Stimulated activated CD4-positive, alpha-beta T cell treated with anti-CD3 and anti-CD28 coated beads, Interleukin-15, amount 100 ng/mL, for 48 hours (primary cell): ENCODE results near the gene AKR7A3.
"Not testable (repeated sequence)": the region's sequence is repeated elsewhere in the genome, so short reads cannot be mapped to it uniquely, and the experiment has no call there.

ENCODE experiments used
- DNase-seq, 2 donors: peaks; one replicate each; pipeline ENCODE4 v3.0.0-alpha.2; 2020; ENCODE audit warnings: low read depth in 2 of 2

AKR7A3 gene

DNA sequence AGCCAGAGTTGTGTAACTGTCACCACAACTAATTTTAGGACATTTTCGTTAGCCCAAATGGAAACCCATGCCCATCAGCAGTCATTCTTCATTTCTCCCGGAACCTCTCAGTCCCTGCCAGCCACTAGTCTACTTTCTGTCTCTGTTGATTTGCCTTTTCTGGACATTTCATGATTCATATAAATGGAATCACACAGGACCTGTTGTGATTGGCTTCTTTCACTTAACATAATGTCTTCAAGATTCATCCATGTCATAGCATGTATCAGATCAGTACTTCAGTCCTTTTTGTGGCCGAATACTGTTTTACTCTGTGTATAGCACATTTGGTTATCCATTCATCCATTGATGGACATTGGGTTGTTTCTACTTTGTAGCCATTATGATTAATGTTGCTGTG lies 30.6 kb upstream of the AKR7A3 start:
- no peak for DNase-seq

DNA sequence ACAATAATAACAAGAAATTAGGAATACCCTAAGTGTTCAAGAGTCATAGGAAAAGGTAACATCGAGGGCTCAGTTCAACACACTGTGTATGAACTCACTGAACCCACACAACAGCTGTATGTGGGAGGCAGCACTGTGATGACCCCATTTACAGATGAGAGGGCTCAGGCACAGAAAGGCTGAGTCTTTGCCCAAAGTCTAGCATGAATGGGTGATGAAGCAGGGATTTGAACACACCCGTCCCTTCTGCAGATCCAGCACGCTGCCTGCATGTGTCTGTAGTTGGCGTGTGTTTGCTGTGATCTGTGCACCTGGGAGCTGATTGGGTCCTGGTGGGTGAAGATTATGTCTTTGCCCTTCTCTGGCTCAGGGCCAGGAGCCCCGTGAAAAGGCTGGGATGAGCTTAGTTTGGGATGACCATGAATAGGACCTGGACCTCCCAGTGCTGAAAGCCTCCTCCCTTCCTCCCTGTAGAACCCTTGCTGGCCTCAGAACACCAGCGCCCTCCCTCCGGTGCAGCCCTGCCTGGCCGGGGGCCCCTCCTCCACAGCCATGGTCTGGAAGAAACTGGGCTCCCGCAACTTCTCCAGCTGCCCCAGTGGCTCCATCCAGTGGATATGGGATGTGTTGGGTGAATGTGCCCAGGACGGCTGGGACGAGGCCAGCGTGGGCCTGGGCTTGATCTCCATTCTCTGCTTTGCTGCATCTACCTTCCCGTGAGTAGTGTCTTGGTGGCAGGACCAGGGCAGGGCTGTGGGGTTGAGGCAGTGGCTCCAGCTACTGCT lies 28.7 kb upstream of the AKR7A3 start:
- no peak for DNase-seq

DNA sequence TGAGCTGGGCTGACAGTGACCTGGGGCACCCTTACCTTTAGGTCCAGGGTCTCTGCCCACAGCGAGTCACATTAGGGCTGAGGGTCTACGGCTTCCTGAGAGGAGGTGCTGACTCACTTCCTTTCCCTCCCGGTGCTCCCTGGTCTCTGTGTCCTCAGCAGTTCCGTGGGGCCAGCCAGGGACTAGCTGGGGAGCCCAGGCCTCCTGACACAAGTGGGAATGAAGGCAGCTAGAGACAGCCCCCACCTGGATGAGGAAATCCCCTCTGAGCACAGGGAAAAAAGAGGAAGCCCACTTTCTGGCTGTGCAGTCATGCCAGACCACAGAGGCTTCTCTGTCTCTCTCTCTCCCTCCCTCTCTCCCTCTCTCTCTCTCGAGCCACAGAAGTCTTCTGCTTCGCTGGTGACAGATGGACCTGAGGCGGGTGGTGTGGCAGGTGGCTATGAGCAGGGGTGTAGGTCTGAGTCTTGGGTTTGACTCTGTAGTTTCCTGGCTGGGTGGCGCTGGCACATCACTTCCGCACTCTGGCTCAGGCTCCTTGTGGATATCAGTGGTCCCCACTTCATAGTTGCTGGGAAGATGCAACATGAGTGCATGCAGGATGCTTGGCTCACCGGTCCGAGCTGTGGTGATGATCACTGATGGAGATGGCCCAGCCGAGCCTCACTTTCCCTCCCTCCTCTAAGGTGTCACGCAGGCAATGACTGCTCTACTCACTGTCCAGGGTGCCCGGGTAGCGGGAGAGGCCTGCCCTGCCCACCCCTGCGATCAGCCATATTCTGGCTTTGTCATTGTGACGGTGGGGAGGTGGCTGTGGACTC lies 27.0 kb upstream of the AKR7A3 start:
- DNase-seq: no peak

DNA sequence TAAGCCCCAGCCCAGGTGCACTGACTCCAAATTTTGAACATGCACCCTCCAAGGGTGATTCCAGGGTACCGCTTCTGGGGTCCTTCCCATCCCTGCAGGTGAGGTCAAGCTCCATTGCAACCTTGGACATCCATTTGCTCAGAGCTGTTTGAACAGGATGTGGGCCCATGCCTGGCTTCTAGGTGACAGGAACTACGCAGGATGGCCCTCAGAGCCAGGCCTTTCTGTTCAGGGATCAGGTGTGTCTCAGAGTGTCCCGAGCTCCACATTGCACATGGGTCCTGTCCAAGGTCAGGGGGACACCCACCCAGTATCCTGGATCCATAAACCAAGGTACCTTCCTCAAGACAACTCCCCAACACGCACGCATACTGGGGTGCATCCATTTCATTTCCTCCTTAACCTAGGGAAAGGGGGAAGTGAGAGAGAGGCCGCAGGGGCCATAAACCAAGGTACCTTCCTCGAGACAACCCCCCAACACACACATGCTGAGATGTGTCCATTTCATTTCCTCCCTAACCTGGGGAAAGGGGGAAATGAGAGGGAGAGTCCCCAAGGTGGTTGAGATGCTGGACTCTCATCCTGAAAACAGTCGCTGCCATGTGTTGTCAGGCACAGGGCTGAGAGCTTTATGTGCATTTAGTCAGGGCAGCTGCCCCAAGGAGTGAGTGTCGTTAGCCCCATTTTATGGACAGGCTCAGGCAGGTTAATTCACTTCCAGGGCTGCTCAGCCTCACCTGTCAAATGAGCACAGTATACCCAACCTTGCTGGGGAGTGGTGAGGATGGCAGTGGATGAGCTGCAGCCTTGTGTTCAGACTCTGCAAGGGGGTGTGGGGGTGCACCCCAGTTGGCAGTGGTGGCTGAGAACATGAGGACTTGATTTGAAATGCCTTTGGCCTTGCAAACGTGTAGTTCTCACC lies 25.7 kb upstream of the AKR7A3 start:
- no peak for DNase-seq

DNA sequence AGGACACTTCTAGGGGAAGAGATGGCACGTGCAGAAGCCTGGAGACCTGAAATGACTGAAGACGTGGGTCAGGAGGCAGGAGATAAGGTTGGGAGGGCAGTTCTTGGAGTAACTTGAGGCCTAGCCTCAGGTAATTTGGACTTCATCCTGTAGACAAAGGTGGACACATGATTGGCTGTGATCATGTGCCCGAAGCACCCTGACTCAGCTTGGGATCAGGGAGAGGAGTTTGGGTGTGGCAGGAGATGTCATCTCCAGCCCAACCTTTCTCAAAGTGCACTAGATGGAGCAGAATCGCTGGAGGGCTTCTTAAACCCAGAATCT lies 25.0 kb upstream of the AKR7A3 start:
- no peak for DNase-seq

DNA sequence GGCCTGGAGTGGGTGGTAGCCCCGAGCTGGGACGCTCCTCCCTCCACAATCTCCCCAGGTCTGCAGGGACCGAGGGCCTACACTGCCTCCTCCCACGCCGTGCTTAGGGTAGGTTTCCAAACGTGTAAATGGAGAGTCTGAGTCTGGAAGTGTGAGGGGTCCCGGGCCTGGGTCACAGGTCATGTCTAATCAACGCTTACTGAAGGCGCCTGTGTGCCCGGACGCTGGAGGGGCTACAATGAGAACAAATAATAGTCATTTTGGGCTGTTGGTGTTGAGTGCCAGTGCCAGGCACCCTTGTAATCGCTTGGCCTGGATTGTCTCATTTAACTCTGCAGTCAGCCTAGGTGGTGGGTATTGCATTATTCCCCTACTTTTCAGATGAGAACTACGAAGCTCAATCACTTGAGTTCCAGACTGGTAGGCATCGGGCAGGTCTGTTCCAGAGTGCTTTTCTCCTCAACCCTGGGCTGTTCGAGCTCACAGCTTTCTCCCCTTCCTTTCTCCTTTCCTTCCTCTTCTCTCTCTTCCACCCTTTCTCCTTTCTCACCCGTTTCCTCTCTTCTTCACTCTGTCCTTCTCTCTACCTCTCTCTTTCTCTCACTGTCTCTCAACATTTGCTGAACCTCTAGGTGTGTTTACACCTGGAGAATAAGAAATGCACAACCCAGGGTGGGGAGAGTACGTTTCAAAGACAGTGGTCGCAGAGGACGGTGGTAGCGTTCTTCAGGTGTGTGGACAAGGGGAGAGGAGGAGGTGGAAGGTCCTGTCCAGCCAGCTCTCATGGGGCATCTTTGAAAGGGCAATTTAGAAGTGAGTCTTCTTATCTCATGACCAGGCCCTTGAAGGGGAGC lies 24.4 kb upstream of the AKR7A3 start:
- no peak for DNase-seq

DNA sequence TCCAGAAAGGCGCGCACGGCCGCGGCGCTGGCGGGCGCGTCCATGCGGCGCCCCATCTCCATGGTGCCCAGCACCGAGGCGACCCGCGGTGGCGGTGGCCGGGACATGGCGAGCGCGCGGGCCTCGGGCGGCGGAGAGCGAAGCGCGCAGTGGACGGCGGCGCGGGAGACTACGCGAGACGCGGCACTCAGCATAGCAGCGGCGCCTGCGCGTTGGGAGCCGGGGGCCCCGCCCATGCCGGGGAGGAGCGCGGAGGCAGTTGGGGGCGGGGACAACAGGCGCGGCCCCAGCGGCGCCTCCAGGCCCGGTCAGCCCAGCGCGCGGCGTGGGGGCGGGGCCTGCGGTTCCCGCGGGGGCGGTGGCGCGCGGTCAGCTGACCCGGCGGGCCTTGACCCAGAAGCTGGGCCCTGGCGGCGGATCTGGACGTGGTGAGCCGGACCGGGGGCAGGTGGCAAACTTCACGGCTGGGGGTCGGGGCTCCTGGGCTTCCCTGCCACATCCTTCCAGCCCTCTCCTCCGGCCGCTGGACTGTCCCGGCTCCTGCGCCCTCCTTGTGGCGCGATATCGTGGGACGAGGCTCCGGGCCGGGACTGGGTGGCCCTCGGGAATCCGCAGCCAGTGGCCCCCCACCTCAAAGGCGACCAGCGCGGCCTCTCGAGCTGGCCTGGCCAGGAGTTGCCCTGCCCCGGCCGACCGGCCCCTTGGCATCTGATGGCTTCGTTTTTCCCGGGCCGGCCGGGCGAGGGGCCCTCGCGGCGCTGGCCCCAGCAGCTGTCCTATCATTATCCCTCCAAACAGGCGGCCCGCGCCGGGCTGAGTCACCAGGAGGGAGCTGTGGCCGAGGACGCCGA lies 23.6 kb upstream of the AKR7A3 start, which contains the start of the genes AKR7A2 and SLC66A1:
AKR7A2 (minus strand) TSS at position 214 of the 851 bp plus-strand sequence; CDS start at position 194, 20 bp downstream.
SLC66A1 (plus strand) TSS at position 396 of the 851 bp plus-strand sequence. CDS start 5,352 bp downstream, outside the sequence.
- DNase-seq: peak; percentile 78 to 88

DNA sequence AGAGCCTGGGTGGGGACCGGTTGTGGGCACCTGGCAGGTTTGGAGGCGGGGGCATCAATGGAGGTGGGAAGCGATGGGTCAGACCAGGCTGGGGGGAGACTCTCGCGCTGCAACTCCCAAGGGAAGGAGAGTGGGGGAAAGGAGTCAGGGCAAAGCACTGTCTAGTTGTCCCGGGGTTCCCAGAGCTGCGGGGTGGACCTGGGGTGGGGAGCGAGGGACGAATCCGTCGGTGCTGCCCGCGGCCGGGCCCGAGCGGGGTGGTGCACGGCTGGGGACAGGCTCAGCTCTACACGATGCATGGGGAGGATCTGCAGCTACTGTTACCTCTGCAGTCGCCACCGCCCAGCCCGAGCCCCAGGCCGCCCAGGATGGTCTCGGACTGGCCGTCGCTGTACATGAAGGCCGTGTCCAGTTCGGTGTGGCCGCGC lies 22.9 kb upstream of the AKR7A3 start:
- no peak for DNase-seq

DNA sequence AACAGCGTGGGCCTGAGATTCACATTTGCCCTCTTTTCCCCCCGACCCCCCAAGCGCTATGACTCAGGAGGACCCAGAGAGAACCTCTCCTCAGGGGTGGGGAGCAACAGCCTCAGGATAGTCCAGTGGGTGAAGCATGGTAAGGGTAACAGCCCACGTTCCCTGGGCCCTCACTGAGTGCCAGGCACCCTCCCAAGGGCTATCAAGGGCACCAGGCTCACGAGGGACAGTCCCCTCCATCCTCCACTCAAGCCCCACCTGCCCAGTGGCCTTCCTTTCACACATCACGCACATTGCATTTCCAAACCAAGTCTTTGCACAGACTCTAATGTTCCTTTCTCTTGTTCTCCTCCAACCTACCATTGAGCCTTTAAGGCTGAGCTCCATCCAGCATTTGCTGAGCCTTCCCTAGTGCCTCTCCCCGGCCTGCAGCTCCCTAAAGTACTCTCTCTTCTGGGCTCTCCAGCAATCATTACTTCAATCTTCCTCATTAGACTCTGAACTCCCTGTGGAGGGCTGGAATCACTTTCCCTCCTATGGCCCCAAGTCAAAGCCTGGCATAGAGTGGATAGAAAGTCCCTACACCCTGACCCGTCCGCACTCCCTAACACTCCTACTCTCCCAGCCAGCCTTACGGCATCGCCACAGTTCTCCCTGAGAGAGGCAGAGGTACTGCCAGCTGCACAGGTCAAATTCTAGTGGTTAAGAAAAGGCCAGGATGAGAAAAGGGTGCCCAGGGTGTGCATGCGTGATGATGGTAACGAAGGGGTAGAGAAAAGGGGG lies 22.3 kb upstream of the AKR7A3 start:
- DNase-seq: no peak

DNA sequence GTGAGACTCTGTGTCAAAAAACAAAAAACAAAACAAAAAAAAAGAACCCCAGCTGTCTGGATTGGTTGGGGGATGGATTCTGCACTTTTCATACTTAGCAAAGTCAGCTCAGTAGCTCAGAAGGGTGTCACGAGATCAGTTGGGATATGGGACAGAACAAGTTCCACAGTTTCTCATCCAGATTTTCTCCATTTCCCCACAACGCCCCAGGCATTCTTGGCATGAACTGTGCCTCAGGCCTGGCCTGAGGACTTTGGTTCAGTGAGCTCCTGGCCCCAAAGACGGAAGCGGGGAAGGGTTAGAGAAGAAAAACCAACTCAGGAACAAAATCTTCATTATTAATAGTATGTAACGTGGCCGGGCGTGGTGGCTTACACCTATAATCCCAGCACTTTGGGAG lies 21.5 kb upstream of the AKR7A3 start:
- no peak for DNase-seq

DNA sequence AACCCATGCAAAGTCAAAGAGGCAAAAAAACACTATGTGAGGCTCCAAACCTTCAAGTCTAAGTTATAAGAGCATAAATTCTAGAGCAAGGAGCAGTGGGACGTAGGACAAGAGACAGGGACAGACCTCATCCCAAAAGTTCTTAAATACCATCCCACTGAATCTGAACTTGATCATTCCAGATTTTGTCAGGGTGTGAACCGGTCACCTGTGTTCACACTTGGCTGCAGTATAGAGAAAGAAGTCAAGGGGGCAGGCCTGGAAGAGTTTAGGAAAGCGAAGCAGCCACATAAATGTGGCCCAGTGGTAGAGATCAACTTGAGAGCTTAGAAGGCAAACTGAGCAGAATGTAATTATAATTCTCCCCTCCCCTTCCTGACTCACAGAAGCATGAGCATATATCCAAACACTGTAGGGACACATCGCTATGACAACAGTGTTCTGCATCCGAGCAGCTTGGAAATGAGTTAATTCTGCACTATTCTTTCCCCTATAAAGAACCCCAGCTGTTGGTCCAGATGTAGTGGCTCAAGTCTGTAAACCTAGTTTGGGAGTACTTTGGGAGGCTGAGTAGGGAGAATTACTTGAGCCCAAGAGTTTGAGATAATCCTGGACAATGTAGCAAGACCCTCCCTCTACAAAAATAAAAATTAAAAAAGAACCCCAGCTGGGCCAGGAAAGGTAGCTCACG lies 20.7 kb upstream of the AKR7A3 start:
- DNase-seq: no peak

DNA sequence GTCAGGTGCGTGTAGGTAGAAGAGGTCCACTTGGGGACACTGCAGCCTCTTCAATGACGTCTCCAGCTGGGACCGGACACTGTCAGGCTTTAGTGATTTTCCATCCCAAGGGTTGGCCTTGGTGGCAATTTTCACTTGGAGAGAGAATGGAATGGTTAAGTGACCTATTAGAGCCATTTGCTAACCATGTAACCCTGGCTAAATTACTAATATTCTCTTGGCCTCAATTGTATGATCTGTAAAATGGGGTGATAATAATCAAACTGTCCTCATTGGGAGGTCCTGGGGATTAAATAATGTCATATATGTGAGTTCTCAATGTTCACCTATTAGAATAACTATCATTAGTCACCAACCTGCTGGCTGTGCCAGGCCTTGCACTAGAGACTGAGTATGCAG lies 19.9 kb upstream of the AKR7A3 start:
- DNase-seq: no peak

DNA sequence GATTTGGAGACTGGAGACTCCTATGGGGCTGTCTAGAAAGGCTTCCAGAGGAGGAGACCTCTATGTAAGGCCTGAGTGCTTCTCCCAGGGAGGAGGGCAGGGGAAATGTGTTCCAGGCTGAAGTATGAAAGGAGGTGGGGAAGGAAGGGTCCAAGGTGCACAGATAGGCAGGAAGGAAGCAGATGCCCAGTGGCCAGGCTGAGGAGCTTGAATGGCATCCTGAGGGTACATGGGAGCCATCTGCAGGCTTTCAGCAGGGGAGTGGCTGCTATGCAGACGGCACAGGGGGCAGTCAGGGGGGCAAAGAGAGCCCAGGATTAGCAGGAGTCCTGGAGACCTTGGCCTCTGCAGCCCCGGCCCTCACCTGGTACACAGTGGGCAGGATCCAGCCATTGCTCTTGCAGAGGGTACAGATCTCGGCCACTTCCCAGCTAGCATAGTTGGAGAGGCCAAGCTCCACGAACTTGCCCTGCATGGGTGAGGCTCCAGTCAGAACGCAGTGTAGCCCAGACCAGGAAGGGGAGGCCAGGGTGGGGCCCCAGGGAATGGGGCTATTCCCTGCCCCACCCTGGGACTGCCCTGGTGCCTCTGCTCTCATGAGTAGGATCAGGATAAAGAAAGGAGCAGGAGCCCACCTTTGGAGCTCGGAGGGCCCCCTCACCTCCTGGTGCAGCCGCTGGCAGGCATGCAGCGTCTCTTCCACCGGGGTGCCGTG lies 19.4 kb upstream of the AKR7A3 start:
- DNase-seq: no peak

DNA sequence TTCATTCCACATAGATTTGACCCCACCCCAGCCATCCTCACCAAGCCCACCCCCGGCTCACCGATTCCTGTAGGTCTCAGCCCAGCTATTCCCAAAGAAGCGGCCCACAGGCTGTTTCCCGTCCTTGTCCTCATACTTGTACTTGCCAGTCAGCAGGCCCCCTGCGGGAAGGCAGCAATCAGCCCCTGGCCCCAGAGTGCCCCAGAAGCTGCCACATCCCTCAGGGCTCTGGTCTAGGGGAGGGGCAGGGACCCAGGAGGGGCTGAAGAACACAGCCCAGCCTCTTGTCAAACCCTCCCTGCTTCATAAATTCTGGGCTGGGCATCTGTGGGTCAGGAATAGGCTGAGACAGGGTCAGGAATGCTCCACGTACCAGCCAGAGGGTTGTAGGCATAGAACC lies 18.4 kb upstream of the AKR7A3 start:
- DNase-seq: no peak

DNA sequence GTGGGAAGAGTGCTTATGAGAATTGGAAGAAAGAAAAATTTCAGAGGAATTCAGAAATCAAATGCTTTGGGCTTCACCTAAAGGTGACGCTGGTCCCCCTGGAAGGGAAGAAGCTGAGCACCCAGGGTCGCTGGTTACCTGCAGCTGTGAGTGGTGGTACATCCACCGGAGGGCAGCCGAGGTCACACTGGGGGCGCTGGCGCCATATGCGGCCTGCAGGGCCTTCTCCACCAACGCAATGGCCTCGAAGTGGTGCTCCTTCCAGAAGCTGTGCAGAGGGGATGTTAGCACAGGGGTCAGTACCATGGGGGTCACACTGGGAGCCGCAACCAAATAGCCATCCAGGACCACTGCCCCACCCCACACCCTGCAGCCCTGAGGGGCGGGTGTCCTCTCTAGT lies 17.3 kb upstream of the AKR7A3 start:
- DNase-seq: no peak

DNA sequence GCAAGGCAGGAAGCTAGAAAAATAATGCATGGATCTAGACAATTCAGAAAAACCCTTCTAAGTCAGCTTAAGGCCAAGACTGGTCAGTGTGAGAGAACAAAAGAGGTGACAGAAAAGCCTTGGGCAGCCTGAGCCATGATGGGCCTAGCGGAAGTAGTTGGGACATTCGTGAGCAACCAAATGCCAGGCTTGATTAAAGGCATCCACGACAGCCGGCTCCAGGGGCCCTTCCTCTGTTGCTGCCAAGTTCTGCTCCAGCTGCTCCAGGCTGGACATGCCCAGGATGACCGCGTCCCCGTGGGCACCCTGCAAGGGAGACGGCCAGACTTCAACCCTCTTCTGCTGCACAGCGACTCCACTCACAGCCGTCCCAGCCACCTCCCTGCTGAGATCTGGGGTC lies 15.5 kb upstream of the AKR7A3 start:
- DNase-seq: not testable (repeated sequence)

DNA sequence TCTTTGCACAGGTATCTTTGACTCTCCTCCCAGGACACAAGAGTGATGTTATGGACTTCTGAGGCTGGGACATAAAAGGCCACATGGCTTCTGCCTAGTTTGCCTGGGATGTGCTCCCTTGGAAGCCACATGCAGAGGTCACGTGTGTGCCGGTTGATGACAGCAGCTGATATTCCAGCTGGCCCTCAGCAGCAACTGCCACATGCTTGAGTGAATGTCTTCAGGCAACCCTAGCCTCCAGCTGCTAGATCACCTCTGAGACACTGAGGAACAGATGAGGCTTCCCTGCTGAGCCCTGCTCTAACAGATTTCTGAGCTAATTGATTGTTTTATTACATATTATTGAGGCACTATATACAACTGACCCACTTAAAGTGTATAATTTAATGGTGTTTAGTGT lies 11.6 kb upstream of the AKR7A3 start:
- DNase-seq: no peak

DNA sequence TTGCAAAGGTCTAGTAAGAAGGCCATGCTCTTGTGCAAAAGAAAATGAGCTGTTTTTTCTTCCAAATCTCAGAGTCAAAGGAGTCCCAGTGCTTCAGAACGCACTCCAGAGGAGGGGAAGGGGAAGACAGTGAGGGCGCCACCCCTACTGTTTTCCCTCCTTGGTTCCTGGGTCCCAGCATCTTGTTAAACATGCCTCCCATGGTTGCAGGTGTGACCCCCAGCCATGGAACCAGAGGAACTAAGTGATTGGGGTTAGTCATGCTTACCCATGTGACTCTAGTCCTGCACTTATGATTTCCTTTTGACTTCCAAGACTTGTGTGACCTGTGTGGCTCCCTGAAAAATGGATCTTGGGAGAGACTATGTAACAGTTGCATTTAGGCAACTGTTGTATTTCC lies 6.1 kb upstream of the AKR7A3 start:
- no peak for DNase-seq
